ELR (cell line): ENCODE results near the gene LAT.
"Not testable (repeated sequence)": the region's sequence is repeated elsewhere in the genome, so short reads cannot be mapped to it uniquely, and the experiment has no call there.

Source experiments
- DNase-seq: peaks from one replicate; pipeline ENCODE4 v3.0.0-alpha.2; 2015; ENCODE audit warnings: low read depth

The LAT gene, protein sequence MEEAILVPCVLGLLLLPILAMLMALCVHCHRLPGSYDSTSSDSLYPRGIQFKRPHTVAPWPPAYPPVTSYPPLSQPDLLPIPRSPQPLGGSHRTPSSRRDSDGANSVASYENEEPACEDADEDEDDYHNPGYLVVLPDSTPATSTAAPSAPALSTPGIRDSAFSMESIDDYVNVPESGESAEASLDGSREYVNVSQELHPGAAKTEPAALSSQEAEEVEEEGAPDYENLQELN

DNA sequence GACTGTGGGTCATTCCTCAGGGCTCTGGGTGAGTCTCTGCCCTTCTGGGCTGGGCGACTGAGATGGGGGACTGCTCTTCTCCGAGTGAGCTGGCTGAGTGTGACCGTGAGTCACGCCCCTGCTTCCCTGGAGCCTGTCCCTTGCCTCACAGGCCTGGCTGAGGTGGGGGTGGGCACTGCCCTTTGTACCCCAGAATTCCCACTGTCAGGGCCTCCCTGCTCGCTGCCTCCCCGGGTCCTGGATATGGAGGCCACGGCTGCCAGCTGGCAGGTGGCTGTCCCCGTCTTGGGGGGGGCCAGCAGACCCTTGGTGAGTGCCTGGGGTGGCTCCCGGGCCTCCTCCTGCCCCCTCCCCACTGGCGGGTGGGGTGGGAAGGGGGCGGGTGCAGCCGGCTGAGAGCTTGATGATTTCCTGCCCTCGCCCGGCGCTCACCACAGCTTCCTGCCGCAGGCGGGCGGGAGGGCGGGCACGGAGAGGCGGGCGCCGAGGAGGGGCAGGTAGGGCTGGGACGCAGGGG, at the start of gene LAT:
Gene LAT (plus strand): TSS at position 434 of the 517 bp plus-strand sequence. CDS start 366 bp downstream, outside the sequence.
- DNase-seq, result peak; percentile 17

DNA sequence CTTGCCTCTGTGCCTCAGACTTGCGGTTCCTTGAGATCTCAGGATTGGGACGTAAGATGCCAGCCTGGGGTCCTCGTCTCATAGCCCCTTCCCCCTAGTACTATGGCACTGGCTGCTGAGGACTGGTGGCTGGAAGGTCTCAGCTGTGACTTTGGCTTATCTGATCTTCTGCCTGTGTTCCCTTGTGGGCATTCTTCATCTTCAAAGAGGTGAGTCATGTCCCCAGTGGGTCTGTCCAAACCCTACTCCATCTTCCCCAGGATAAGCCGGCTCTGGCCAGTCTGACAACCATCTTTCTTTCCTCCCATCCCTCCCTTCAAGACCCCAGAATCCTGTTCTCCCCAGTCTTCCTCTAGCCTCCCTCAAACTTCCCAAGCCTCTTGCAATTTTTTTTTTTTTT, 49.5 kb upstream of the LAT start:
- DNase-seq, result no peak

DNA sequence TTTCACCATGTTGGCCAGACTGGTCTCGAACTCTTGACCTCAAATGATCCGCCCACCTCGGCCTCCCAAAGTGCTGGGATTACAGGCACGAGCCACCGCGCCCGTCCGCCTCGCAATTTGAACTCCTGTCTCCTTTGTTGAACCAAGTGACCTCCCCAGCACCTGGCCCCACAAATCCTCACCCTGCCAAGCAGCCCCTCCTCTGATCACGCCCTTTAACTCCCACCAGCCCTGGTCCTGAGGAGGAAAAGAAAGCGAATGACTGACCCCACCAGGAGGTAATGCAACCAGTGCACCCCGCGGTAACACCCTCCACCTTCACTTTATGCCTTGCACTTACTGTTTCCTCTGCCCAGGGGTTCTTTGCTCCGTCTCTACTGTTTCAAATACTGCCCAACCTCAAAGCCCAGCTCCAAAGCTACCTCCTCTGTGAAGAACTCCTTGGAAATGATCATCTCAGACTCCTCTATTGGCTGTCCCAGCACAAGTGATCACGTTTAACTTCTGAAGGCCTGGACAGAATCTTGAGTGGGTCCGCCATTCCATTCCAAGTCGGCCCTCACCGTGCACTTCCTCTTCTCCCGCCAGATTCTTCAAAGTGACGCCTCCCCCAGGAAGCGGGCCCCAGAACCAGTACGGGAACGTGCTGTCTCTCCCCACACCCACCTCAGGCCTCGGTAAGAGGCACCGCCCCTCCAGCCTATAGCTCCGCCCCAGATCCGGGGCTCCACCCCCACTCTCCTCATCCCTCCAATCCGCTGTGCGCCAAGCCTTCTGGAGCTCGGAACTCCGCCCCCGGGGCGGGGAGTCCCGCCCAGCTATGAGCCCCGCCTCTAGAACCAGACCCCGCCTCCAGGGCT, 48.7 kb upstream of the LAT start:
- peak; percentile 73 for DNase-seq

DNA sequence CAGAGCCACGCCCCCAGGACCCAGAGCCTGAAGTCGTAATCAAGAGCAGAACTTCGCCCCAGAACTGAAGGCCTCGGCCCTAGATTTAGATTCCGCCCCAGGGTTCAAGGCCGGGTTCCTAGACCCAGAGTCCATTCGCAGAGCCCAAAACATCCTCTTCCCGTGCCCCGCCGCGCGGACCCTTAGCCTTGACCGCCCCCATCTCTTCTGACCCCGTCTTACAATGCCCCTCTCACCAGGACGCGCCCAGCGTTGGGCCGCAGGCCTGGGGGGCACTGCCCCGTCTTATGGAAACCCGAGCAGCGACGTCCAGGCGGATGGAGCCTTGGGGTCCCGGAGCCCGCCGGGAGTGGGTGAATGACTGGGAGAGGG, 48.1 kb upstream of the LAT start:
- no peak for DNase-seq

DNA sequence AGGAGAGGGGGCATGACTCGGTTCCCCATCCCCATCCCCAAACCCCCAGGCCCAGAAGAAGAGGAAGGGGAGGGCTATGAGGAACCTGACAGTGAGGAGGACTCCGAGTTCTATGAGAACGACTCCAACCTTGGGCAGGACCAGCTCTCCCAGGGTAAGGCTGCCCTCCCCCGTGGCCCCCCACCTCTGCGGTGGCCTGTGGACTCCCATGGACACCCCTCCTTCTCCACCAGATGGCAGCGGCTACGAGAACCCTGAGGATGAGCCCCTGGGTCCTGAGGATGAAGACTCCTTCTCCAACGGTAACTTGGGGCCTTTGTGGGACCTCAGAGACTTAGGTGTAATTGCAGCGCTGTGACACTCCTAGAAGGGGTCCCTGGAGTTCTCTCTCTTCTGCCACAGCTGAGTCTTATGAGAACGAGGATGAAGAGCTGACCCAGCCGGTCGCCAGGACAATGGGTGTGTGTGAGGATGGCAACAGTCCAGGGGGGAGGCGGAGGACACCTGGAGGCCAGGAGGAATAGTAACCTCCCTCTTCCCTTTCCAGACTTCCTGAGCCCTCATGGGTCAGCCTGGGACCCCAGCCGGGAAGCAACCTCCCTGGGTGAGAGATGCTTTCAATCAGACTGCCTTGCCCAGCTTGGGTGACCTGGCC, 47.5 kb upstream of the LAT start:
- DNase-seq, result no peak

DNA sequence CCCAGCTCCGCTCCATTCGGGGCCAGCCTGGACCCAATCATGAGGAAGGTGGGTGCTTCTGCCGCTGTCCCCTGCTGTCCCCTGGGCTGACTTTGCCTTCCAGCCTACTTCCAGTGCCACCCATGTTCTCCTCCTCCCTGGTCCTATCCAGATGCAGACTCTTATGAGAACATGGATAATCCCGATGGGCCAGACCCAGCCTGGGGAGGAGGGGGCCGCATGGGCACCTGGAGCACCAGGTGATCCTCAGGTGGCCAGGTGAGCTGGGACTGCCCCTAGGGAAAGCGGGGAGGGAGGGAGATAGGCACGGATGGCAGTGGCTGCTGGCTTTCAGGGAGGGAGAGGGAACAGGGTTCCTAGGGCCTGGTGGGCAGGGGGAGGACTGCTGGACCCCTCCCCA, 46.1 kb upstream of the LAT start:
- DNase-seq, result no peak

DNA sequence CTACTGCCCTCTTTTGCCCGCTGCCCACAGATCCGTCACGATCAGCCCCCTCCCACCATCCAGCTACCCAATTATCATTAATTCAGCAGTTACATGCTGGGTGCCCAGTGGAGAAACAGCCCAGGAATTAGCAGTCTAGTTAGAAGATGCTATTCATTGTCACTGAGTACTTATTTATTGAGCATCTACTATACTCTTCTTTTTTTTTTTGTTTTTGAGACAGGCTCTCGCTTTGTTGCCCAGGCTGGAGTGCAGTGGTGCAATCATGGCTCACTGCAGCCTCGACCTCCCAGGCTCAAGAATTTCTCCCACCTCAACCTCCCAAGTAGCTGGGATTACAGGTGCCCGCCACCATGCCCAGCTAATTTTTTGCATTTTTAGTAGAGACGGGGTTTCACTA, 45.0 kb upstream of the LAT start:
- not testable (repeated sequence) for DNase-seq

DNA sequence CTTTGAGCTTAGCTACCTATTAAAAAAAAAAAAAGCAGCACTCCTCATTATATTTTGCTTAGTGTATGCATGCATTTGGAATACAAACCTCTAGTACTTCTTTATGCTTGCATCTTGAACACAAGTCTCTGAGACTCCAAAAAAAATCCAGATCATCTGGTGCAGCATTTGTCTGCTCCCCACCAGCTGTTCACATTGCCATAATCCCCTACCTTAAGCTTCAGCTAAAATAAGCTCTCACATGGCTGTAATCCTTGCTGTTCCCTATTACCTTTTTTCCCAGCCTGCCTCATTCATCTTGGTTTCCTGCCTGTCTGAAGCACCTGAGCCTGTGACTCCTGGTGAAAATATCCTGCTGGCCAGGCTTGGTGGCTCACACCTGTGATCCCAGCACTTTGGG, 41.6 kb upstream of the LAT start:
- DNase-seq, result no peak

DNA sequence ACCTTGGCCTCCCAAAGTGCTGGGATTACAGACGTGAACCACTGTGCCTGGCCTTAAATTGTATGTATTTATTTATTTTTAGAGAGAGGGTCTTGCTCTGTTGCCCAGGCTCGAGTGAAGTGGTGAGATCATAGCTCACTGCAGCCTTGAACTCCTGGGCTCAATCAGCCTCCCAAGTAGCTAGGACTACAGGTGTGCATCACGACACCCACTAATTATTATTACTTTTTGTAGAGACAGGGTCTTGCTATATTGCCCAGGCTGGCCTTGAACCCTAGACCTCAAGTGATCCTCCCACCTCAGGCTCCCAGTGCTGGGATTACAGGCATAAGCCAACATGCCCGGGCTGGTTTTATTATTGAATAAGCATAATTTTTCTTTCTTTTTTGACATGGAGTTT, 38.2 kb upstream of the LAT start:
- no peak for DNase-seq

DNA sequence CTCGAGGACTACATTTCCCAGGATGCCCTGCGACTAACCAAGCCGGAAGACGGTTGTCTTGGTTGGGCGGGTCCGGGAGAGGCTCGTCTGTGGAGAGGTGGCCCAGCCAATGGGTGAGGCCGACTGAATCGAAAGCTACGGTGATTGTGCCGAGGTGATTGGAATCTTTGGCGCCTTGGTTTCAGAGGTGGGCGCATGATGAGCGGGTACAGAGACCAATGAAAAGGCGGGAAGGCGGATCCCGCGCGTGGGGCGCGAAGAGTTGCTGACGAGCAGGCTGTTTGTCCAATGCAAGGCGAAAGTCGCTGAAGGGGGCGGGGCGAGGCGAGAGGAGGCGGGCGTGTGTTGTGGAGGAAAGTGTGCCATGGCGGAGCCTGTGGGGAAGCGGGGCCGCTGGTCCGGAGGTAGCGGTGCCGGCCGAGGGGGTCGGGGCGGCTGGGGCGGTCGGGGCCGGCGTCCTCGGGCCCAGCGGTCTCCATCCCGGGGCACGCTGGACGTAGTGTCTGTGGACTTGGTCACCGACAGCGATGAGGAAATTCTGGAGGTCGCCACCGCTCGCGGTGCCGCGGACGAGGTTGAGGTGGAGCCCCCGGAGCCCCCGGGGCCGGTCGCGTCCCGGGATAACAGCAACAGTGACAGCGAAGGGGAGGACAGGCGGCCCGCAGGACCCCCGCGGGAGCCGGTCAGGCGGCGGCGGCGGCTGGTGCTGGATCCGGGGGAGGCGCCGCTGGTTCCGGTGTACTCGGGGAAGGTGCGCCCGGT, 34.0 kb upstream of the LAT start, which contains the start of gene NFATC2IP:
Gene NFATC2IP (plus strand): TSS at position 290 of the 762 bp plus-strand sequence. CDS start 75 bp downstream, at position 365.
- peak; percentile 100 for DNase-seq

DNA sequence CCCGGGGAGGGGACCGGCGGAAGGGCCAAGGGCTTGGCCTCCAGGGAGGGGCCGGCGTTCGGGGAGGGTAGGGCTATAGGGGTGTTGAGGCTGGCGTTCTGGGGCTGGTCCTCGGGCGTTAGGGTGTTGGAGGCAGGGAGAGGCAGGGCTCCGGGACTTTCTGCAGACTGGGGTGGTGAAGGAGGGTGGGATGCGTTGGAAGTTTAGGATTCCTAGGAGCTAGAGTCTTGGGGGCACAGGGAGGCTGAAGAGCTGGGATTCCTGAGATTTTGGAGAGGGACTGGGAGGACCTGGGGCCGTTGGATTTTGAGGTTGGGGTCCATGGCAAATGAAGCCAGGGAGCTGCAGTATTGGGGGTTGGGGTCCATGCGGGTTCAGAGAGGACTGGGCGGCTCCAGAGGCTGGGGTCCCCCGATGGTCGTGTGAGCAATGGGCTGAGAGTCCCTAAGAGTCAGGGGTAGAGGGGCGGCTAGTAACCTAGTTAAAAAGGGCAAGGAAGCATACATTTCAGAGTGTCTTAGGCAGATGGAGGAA, 33.4 kb upstream of the LAT start:
- DNase-seq, result peak; percentile 43

DNA sequence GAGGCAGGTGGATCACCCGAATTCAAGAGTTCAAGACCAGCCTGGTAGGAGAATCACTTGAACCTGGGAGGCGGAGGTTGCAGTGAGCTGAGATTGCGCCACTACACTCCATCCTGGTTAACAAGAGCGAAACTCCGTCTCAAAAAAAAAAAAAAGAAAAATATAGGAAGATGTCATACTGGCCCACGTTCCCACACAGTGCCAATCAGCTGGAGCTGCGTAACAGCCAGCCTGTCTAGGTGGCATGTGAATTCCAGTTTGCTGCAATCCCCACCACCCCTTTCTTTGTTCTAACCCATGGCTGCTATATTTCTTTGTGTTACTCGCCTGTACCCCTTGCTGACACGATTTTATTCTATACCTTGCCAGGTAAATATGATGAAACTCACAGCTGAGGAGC, 26.6 kb upstream of the LAT start:
- DNase-seq, result no peak

DNA sequence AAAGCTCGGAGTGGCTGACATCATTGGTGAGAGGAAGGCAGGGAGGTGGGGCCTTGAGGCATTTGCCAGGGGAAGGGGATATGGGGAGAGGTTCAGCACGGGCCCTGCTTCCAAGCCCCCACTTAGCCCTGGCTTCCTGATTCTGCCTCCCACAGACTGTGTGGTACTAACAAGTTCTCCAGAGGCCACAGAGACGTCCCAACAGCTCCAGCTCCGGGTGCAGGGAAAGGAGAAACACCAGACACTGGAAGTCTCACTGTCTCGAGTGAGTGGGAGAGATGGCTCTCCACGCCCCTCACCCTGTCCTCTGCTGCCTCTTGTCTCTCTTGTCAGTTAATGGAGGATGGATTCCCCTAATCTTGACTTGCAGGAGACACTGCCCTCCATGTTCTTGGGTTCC, 26.0 kb upstream of the LAT start:
- DNase-seq, result no peak

DNA sequence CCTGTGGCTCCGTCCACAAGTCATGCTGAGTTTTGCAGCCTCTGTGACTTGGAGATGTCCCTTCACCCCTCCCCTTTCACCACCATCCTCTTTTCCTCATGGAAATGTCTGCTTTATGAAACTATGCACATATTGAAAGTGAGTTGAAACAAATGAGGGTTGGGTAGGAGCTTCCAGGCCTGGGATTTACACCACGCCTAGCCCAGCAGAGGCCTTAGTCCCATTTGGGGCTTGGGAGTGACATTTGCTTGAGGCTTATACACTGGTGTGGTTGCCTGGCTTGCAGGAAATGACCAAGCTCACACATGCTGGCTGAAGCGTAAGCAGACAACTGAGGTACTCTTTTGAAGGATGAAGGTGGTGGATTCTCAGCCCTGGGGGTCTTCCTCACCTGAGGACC, 20.8 kb upstream of the LAT start:
- DNase-seq, result no peak

DNA sequence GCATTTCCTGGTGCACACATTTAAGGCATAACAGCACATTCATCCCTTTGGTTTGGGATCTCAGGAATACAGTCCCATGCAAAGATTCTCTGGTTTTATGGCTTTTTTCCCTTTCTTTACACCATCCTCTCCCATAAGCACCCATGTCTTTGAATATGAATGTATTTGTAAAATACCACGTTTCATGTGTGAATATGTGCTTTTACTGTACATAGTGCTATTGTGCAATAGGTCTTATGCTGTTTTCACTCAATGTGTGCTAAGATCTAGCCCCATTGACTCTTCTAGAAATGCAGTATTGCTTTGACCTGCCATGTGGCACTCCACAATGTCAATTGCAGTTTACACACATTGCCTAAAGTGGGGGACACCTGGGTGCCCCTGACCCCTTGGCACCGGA, 20.4 kb upstream of the LAT start:
- no peak for DNase-seq

DNA sequence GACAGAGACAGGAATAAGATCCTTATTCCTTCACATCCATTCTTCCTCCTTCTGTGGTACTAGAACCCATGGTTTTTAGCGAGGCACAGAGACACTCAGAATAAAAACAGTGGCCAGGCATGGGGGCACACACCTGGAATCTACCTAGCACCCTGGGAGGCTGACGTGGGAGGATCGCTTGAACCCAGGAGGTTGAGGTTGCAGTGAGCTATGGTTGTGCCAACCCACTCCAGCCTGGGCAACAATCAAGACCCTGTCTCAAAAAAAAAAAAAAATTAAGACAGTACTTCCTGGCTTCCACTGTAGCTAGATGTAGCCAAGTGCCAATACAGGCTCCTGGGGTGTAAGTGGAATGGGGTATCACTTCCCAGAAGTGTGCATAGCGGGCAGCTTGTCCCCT, 17.7 kb upstream of the LAT start:
- DNase-seq, result no peak

DNA sequence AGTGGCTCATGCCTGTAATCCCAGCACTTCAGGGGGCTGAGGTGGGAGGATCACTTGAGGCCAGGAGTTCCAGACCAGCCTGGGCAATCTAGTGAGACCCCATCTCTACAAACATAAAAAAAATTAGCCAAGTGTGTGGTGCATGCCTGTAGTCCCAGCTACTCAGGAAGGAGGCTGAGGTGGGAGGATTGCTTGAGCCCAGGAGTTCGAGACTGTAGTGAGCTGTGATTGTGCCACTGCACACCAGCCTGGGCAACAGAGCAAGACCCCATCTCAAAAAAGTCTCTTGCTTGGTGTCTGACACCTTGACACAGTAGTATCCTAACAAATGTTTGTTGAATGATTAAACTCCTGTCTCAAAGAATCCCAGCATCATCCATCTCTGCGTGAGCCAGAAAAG, 15.2 kb upstream of the LAT start:
- DNase-seq, result not testable (repeated sequence)

DNA sequence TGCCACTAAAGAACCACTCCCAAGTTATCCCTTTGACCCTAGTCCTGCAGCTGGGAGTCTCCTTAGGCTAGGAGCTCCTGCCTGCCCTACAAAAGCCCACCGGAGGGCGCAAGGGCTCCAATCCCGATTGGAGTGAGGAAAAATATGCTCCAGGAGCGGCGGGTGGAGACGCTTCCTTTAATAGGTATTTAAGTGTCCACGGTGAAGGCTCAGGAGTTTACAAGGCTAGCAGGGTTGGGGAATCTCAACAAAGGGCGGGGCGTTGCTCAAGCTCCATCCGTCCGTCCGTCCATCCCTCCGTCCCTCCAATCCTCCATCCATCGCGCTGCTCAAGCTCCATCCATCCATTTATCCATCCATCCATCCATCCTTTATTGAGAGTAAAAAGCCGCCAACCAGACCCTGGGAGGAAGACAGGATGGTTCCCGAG, 10.8 kb upstream of the LAT start:
- peak; percentile 86 for DNase-seq

DNA sequence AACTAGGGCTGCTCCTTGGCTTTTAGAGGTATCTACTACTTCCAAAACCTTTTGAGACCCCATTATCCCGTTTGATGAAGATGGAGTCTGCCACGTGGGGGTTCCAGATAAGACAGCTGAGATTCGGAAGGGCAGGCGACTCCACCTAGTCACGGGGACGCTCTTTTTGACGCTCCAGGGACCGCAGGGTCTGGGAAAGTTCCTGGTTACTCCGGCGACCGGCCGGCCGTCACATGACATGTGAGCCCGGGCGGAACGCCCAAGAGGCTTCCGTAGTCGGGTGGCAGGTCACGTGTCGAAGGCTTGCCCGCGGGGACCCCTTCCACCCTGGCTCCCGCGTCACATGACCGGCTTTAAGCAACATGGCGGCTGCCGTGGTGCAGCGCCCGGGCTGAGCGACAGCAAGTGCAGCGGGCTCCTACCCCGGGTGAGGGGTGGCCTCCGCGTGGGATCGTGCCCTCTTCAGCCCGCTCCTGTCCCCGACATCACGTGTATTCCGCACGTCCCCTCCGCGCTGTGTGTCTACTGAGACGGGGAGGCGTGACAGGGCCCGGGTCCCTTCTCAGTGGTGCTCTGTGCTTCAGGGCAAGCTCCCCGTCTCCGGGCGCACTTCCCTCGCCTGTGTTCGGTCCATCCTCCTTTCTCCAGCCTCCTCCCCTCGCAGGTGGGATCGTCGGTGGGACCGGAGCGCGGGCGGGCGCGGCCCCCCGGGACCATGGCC, 10.3 kb upstream of the LAT start, which contains the start of gene SPNS1:
Gene SPNS1 (plus strand): TSS at position 342 of the 721 bp plus-strand sequence. CDS start 374 bp downstream, at position 716.
- DNase-seq, result peak; percentile 98

DNA sequence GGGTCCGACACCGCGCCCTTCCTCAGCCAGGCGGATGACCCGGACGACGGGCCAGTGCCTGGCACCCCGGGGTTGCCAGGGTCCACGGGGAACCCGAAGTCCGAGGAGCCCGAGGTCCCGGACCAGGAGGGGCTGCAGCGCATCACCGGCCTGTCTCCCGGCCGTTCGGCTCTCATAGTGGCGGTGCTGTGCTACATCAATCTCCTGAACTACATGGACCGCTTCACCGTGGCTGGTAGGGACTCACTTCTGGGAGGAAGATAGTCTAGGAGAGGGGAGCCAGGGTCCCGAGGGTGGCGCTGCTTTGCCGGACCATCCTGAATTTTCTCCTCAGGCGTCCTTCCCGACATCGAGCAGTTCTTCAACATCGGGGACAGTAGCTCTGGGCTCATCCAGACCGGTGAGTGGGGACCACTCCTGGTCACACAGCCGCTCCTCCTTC, 9.7 kb upstream of the LAT start:
- DNase-seq, result peak; percentile 32
